Mucosa of descending colon (tissue), 3 donors: ENCODE data around the gene SEMA4C. TPM values are rescaled to one million over a fixed set of nuclear protein-coding genes. Genes with fewer than 3 reads are reported as not detected.

ENCODE experiments used
- ATAC-seq: fragments of 200-7000 bp; cut with Tn5 transposase; one replicate; pipeline ENCODE4 v1.9.1; 2020; ENCODE audit warnings: mild to moderate bottlenecking, moderate library complexity
- DNase-seq, 3 donors: peaks; one replicate each; pipeline ENCODE4 v3.0.0-alpha.2; 2020
- H3K36me3 ChIP-seq: fragments of 200-600 bp; one replicate; pipeline ENCODE4 v1.8.0; 2021; ENCODE audit warnings: low read depth, mild to moderate bottlenecking
- H3K4me1 ChIP-seq: fragments of 200-600 bp; one replicate; pipeline ENCODE4 v1.8.0; 2021; ENCODE audit warnings: low read depth, mild to moderate bottlenecking
- H3K4me3 ChIP-seq: fragments of 200-600 bp; one replicate; pipeline ENCODE4 v1.8.0; 2021; ENCODE audit warnings: mild to moderate bottlenecking
- H3K9me3 ChIP-seq: fragments of 200-600 bp; one replicate; pipeline ENCODE4 v1.8.0; 2021; ENCODE audit warnings: mild to moderate bottlenecking
- CTCF ChIP-seq: fragments of 200-600 bp; IDR thresholded peaks from one replicate; pipeline ENCODE4 v1.8.0; 2022; ENCODE audit warnings: antibody characterized with exemption, mild to moderate bottlenecking
- intact Hi-C, 2 donors: fragments of 100-400 bp; cut with DNase I in 1 of 2; cut with micrococcal nuclease in 1 of 2; formaldehyde crosslinking; loops; one replicate each; pipeline versions ENCODE4 v1.11.0 to v1.11.1; 2022; cut with DNase I, micrococcal nuclease
- total RNA-seq, 3 donors: library from RNA; stranded (reverse); fragmentation: NEBNext Ultra II Directional in 2 of 3; extraction: Animal tissue kit (Norgen Biotek cat#: 25700) in 2 of 3; gene quantifications; one replicate each; pipeline versions ENCODE4 v1.2.1 to v1.2.4, GENCODE V29; 2021 to 2023
- donor health status: DM: no; HTN: no; CAD: no; lungs with moderate emphysema.
- donor health status: DM: no; HTN: no; CAD: no.
- donor health status: DM: no; HTN: yes; CAD: no.

SEMA4C gene
- total RNA-seq, 3 donors from 2014 or later = 14.4 to 83.8 (median 17.5) TPM

GRCh38 chr2:96873651-96874096, 3.8 kb upstream of the SEMA4C start:
- DNase-seq = no peak
- Histone ChIP-seq H3K4me3 (no peak overlapping the region), H3K4me1 (peaks cover 12% of the 10 kb centered on the region), H3K36me3 (no peaks in the 10 kb centered on the region), H3K9me3 (no peaks in the 10 kb centered on the region)
- intact Hi-C loops = loop anchor here in 1 of 2 donors (5.0 kb wide), 1 partner anchor 34 kb away; no protein-coding TSS in a partner anchor
- no peak for ATAC-seq
- no peak for TF ChIP-seq CTCF

GRCh38 chr2:96872591-96873349, 2.9 kb upstream of the SEMA4C start:
- no peak for DNase-seq
- intact Hi-C loops = loop anchor here in 1 of 2 donors (5.0 kb wide), 1 partner anchor 35 kb away; no protein-coding TSS in a partner anchor
- no peak for TF ChIP-seq CTCF

GRCh38 chr2:96870626-96871255, 861 bp upstream of the SEMA4C start:
- ATAC-seq = peak; percentile 44
- Histone ChIP-seq H3K4me1 (peaks cover 30% of the 10 kb centered on the region), H3K36me3 (no peaks in the 10 kb centered on the region), H3K4me3 (no peak overlapping the region), H3K9me3 (no peaks in the 10 kb centered on the region)
- DNase-seq = peak; percentile 74 to 79 (median 76)
- no peak for TF ChIP-seq CTCF
- intact Hi-C loops = loop anchor here in 1 of 2 donors (5.0 kb wide), 1 partner anchor 37 kb away; no protein-coding TSS in a partner anchor

More at GRCh38 chr2:96872591-96873349, 2.9 kb upstream of the SEMA4C start:
- peaks cover 14% of the 10 kb centered on the region for H3K4me1 ChIP-seq
- ATAC-seq = no peak
- H3K9me3 ChIP-seq = no peaks in the 10 kb centered on the region
- H3K36me3 ChIP-seq = no peaks in the 10 kb centered on the region
- H3K4me3 ChIP-seq = no peak overlapping the region

GRCh38 chr2:96869281-96869821, 529 bp downstream of the SEMA4C start:
- no peak for TF ChIP-seq CTCF
- DNase-seq (peak; percentile 62 to 81 (median 76)), ATAC-seq (peak; percentile 43)
- H3K36me3 ChIP-seq = no peaks in the 10 kb centered on the region
- peak overlapping the region; percentile 67 for H3K4me3 ChIP-seq
- peaks cover 27% of the 10 kb centered on the region for H3K4me1 ChIP-seq
- intact Hi-C loops = loop anchor here in 1 of 2 donors (5.0 kb wide), 1 partner anchor 83 kb away; no protein-coding TSS in a partner anchor
- no peaks in the 10 kb centered on the region for H3K9me3 ChIP-seq

- intact Hi-C loops = loop anchor here in 1 of 2 donors (5.0 kb wide), 1 partner anchor 84 kb away; no protein-coding TSS in a partner anchor
- Histone ChIP-seq H3K4me1 (peaks cover 27% of the 10 kb centered on the region), H3K9me3 (no peaks in the 10 kb centered on the region), H3K36me3 (no peaks in the 10 kb centered on the region), H3K4me3 (peak overlapping the region; percentile 67)
- ATAC-seq (peak; percentile 69), DNase-seq (peak; percentile 82 to 89 (median 86))
- TF ChIP-seq CTCF = peak; percentile 64
Observed at GRCh38 chr2:96868555-96869280, 1.2 kb downstream of the SEMA4C start.
